ENCODE measurements around the gene FGFRL1. TPM values are rescaled to one million over a fixed set of nuclear protein-coding genes. Genes with fewer than 3 reads are reported as not detected.

Gene FGFRL1
- total and polyA plus RNA-seq, 10 donors, result 1.4 to 20.6 (median 9.5) TPM

DNA sequence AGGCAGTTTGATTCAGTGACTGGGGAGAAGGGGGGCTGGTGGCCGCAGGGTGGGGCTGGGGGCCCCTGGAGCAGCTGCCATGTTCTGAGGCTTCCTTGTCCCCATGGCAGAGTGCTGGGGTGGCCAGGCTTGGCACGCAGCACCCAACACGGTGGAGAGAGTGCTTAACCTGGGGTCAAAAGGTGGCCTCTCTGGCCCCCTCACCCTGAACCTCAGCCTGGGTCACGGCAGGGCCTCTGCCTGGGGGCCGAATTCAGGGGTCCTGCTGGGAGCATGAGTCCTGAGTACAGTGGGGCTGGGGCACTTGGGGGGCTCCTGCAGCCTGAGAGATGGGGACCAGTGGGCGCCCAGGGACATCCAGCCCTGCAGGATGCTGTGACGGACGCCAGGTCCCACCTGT is 19.9 kb downstream of the FGFRL1 start:
- Histone ChIP-seq H3K4me1 (peaks cover 0 to 22% (median 3%) of the 10 kb centered on the region in 6 donors), H3K4me3 (no peak overlapping the region), H3K9me3 (no peaks in the 10 kb centered on the region), H3K36me3 (no peaks in the 10 kb centered on the region), H3K27ac (no peak overlapping the region), H3K27me3 (replicated peaks in 1 of 7) (peaks cover 0 to 79% (median 43%) of the 10 kb centered on the region in 7 donors)
- WGBS, 5 donors, result 79 to 85% (median 82%) methylated on average over 6 to 8 of the region's 8 CpGs; no CpG with 5 or more reads in 1 of the 5 donors
- no peak for TF ChIP-seq POLR2AphosphoS5 (IDR thresholded peaks at IDR 0.05)
- TF ChIP-seq, protein P1, sequence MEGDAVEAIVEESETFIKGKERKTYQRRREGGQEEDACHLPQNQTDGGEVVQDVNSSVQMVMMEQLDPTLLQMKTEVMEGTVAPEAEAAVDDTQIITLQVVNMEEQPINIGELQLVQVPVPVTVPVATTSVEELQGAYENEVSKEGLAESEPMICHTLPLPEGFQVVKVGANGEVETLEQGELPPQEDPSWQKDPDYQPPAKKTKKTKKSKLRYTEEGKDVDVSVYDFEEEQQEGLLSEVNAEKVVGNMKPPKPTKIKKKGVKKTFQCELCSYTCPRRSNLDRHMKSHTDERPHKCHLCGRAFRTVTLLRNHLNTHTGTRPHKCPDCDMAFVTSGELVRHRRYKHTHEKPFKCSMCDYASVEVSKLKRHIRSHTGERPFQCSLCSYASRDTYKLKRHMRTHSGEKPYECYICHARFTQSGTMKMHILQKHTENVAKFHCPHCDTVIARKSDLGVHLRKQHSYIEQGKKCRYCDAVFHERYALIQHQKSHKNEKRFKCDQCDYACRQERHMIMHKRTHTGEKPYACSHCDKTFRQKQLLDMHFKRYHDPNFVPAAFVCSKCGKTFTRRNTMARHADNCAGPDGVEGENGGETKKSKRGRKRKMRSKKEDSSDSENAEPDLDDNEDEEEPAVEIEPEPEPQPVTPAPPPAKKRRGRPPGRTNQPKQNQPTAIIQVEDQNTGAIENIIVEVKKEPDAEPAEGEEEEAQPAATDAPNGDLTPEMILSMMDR (IDR thresholded peaks at IDR 0.05 in 8 of 11, conservative IDR thresholded peaks at IDR 0.05 in 3 of 11), result no peak
- no peak for TF ChIP-seq POLR2A (IDR thresholded peaks at IDR 0.05)
- no peak for DNase-seq
- intact Hi-C loops (cut with DNase I; ENCODE audit: low total_unique reads), result no loop called here

DNA sequence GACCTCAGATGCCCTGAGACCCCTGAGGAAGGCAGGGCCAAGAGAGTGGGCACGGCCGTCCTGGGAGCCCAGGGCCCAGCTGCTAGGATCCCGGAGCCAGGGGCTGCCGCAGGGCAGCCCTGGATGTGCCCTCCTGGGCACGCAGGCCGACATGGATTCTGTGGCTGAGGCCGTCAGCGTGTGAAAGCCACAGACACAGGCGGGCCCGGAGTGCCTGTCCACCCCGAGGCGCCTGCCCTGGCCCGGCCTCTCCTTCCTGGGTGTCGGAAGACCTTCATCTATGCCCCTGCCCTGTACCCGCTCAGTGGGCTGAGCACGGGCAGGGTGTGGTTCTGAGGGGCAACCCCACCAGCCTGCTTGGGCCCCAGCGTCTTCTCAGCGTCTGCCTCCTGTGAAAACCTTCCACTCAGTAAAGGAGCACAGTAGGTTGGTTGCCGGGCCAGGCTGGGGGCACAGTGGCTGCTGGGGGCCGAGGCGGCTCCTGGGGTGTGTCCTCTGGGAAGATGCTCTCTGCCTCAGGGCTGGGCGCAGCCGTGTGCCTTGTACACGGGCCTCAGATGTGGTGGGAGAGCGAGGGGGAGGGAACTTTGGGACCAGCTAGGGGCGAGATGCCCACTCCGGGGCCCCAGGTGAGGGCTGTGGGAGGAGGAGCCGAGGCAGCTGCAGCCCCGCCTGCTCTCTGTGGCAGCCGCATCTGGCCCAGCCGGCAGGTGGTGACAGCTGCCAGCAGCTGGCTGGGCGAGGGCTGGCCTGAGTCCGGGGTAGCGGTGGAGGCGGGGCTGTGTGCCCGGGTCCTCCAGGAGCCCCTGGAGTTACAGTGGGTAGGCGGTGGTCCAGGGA is 20.8 kb downstream of the FGFRL1 start:
- Histone ChIP-seq H3K36me3 (no peaks in the 10 kb centered on the region), H3K4me3 (no peak overlapping the region), H3K27ac (no peak overlapping the region), H3K4me1 (peaks cover 0 to 17% (median 2%) of the 10 kb centered on the region in 6 donors), H3K27me3 (replicated peaks in 1 of 7) (peaks cover 0 to 83% (median 43%) of the 10 kb centered on the region in 7 donors), H3K9me3 (no peaks in the 10 kb centered on the region)
- 63 to 68% (median 66%) methylated on average over 28 to 37 of the region's 37 CpGs for WGBS, 5 donors
- DNase-seq, result no peak
- intact Hi-C loops (cut with DNase I; ENCODE audit: low total_unique reads), result no loop called here
- TF ChIP-seq, protein P1 (IDR thresholded peaks at IDR 0.05 in 8 of 11, conservative IDR thresholded peaks at IDR 0.05 in 3 of 11), result no peak
- TF ChIP-seq POLR2A (IDR thresholded peaks at IDR 0.05) (no peak), POLR2AphosphoS5 (IDR thresholded peaks at IDR 0.05) (no peak)

DNA sequence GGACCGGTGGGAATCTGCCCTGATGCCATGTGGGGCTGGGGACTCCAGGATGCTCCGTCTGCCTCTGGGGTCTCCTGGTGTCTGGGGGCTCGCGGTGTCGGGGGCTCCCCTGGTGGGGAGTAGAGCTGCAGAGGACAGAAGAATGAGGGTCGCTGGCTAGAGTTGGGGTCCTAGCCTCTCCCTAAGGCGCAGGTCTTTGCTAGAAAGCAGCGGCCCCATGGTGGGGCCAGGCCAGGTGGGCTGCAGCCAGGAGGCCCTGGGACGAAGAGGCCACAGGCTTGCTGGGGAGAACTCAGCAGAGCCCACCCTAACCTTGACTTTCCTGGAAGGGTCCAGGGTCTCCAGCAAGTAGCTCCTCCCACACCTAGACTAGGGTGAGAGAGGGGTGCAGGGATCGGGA is 21.4 kb downstream of the FGFRL1 start:
- Histone ChIP-seq H3K27me3 (replicated peaks in 1 of 7) (peaks cover 0 to 83% (median 43%) of the 10 kb centered on the region in 7 donors), H3K4me3 (no peak overlapping the region), H3K27ac (no peak overlapping the region), H3K9me3 (no peaks in the 10 kb centered on the region), H3K4me1 (peaks cover 0 to 17% (median 2%) of the 10 kb centered on the region in 6 donors), H3K36me3 (no peaks in the 10 kb centered on the region)
- intact Hi-C loops (cut with DNase I; ENCODE audit: low total_unique reads), result no loop called here
- 80 to 95% (median 82%) methylated on average over 1 to 10 of the region's 10 CpGs for WGBS, 5 donors
- DNase-seq, result no peak
- TF ChIP-seq, protein P1 (IDR thresholded peaks at IDR 0.05 in 8 of 11, conservative IDR thresholded peaks at IDR 0.05 in 3 of 11), result no peak
- TF ChIP-seq POLR2A (IDR thresholded peaks at IDR 0.05), result no peak
- no peak for TF ChIP-seq POLR2AphosphoS5 (IDR thresholded peaks at IDR 0.05)

DNA sequence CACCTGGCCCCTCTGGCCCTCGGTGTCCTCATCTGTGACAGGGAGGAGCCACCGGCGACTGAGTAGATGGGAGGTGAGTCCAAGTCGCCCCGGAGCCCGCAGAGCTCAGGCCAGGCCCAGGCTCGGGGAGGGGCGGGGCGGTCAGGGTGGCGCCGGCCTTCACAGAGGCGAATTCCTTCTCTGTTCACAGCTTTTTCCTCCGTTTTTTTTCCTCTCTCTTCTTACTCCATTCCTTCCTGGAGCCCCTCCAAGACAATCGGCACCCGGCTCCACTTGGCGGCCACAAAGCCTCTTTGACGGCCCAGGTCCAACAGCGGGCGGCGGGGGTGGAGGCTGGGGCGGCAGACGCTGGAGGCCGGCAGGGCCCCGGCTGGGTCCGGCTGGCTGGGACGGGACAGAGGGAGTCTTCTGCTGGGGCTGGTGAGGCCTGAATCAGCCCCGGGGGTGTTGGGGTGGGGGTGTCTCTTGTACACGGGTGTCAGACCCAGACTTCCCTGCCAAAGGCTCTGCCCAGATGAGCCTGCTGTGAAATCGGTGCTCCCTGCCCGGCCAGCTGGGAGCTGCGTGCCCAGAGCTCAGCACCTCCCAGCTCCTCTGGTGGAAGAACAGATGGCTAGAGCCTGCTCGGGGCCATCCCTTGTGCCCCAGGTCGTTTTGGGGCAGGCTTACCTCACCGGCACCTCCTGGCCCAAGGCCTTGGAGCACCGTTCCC is 22.6 kb downstream of the FGFRL1 start:
- H3K4me3 ChIP-seq, result no peak overlapping the region
- H3K27ac ChIP-seq, result no peak overlapping the region
- WGBS, 5 donors, result 64 to 77% (median 66%) methylated on average over 27 to 35 of the region's 35 CpGs
- intact Hi-C loops (cut with DNase I; ENCODE audit: low total_unique reads), result no loop called here
- H3K4me1 ChIP-seq, result peaks cover 0 to 17% (median 2%) of the 10 kb centered on the region in 6 donors
- peaks cover 0 to 75% (median 40%) of the 10 kb centered on the region in 7 donors for H3K27me3 ChIP-seq (replicated peaks in 1 of 7)
- no peak for DNase-seq
- no peaks in the 10 kb centered on the region for H3K9me3 ChIP-seq
- H3K36me3 ChIP-seq, result no peaks in the 10 kb centered on the region
- TF ChIP-seq POLR2AphosphoS5 (IDR thresholded peaks at IDR 0.05) (no peak), POLR2A (IDR thresholded peaks at IDR 0.05) (no peak)
- TF ChIP-seq, protein P1 (IDR thresholded peaks at IDR 0.05 in 8 of 11, conservative IDR thresholded peaks at IDR 0.05 in 3 of 11), result no peak

Data from spleen (tissue), 11 donors.